IMR-90 (cell line): ENCODE measurements around the gene ATP5PO.

ENCODE experiments used
- CEBPB ChIP-seq: IDR thresholded peaks from 2 replicates; pipeline ENCODE4 v1.6.1; 2012; ENCODE audit warnings: low read depth, low read length, improper control_type of control experiment
- FOS ChIP-seq: fragments of 150-350 bp; IDR thresholded peaks from 2 replicates; pipeline ENCODE4 v1.6.1; 2016; ENCODE audit warnings: low read depth, low read length
- MAZ ChIP-seq: IDR thresholded peaks from 2 replicates; pipeline ENCODE4 v1.6.1; 2012; ENCODE audit warnings: low read depth, mild to moderate bottlenecking, low read length, improper control_type of control experiment, moderate library complexity, borderline replicate concordance
- POLR2A ChIP-seq: IDR thresholded peaks from 2 replicates; pipeline ENCODE4 v1.6.1; 2012; ENCODE audit warnings: mild to moderate bottlenecking, low read depth, low read length
- RAD21 ChIP-seq: IDR thresholded peaks from 2 replicates; pipeline ENCODE4 v1.6.1; 2012; ENCODE audit warnings: low read length, improper control_type of control experiment
- SMC3 ChIP-seq: fragments of 150-350 bp; IDR thresholded peaks from 2 replicates; pipeline ENCODE4 v1.6.1; 2016; ENCODE audit warnings: low read depth, mild to moderate bottlenecking, antibody characterized with exemption, low read length, moderate library complexity
- TF ChIP-seq, protein P1 (sequence below): conservative IDR thresholded peaks from 2 replicates; pipeline ENCODE4 v1.5.1; 2012; ENCODE audit warnings: mild to moderate bottlenecking, low read depth, low read length, improper control_type of control experiment

DNA sequence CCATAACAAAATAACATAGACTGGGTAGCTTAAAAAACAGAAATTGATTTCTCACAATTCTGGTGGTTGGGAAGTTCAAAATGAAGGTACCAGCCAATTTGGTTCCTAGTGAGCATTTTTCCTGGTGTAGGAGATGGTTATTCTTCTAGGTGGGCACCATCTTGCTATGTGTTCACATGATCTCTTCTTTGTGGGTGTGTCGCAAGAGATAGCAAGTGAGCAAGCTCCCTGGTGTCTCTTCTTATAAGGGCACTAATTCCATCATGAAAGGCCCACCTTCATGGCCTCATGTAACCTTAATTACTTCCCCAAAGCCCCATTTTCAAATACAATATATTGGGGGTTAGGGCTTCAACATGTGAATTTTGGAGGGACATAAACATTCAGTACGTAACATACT, 38.8 kb upstream of the ATP5PO start:
- no peak for TF ChIP-seq POLR2A
- TF ChIP-seq, protein P1, sequence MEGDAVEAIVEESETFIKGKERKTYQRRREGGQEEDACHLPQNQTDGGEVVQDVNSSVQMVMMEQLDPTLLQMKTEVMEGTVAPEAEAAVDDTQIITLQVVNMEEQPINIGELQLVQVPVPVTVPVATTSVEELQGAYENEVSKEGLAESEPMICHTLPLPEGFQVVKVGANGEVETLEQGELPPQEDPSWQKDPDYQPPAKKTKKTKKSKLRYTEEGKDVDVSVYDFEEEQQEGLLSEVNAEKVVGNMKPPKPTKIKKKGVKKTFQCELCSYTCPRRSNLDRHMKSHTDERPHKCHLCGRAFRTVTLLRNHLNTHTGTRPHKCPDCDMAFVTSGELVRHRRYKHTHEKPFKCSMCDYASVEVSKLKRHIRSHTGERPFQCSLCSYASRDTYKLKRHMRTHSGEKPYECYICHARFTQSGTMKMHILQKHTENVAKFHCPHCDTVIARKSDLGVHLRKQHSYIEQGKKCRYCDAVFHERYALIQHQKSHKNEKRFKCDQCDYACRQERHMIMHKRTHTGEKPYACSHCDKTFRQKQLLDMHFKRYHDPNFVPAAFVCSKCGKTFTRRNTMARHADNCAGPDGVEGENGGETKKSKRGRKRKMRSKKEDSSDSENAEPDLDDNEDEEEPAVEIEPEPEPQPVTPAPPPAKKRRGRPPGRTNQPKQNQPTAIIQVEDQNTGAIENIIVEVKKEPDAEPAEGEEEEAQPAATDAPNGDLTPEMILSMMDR: no peak
- TF ChIP-seq SMC3: no peak
- no peak for TF ChIP-seq FOS
- TF ChIP-seq RAD21: no peak
- peak; percentile 66 for TF ChIP-seq CEBPB
- no peak for TF ChIP-seq MAZ
